Measurements from ENCODE around the gene MAP1LC3B.
"Not testable (repeated sequence)": the region's sequence is repeated elsewhere in the genome, so short reads cannot be mapped to it uniquely, and the experiment has no call there.

Gene MAP1LC3B

GRCh38 chr16:87360862-87361610 lies 31.1 kb upstream of the MAP1LC3B start:
- H3K4me3 ChIP-seq (replicated peaks; ENCODE audit: insufficient read depth, low read length) = no peak overlapping the region
- DNase-seq (ENCODE audit: low read depth in 1 of 2, low spot score in 1 of 2) = no peak
- no peaks in the 10 kb centered on the region for H3K27me3 ChIP-seq (ENCODE audit: insufficient read depth, poor library complexity, severe bottlenecking)
- TF ChIP-seq CTCF (IDR thresholded peaks at IDR 0.05; ENCODE audit: insufficient read depth, low read length) = no peak
- TF ChIP-seq SPI1 (IDR thresholded peaks at IDR 0.05; ENCODE audit: borderline replicate concordance, low read depth) = no peak
- TF ChIP-seq REST (IDR thresholded peaks at IDR 0.05; ENCODE audit: insufficient replicate concordance, low read depth) = no peak
- no peak for TF ChIP-seq GABPA (IDR thresholded peaks at IDR 0.05; ENCODE audit: low read depth)
- TF ChIP-seq POLR2AphosphoS5 (IDR thresholded peaks at IDR 0.05; ENCODE audit: low read depth) = no peak
- H3K27ac ChIP-seq (replicated peaks) = no peak overlapping the region

- H3K27me3 ChIP-seq (ENCODE audit: insufficient read depth, poor library complexity, severe bottlenecking) = no peaks in the 10 kb centered on the region
- no peak for DNase-seq (ENCODE audit: low read depth in 1 of 2, low spot score in 1 of 2)
- H3K27ac ChIP-seq (replicated peaks) = no peak overlapping the region
- TF ChIP-seq CTCF (IDR thresholded peaks at IDR 0.05; ENCODE audit: insufficient read depth, low read length) (no peak), POLR2AphosphoS5 (IDR thresholded peaks at IDR 0.05; ENCODE audit: low read depth) (no peak), REST (IDR thresholded peaks at IDR 0.05; ENCODE audit: insufficient replicate concordance, low read depth) (no peak), GABPA (IDR thresholded peaks at IDR 0.05; ENCODE audit: low read depth) (no peak), SPI1 (IDR thresholded peaks at IDR 0.05; ENCODE audit: borderline replicate concordance, low read depth) (no peak)
- no peak overlapping the region for H3K4me3 ChIP-seq (replicated peaks; ENCODE audit: insufficient read depth, low read length)
These were observed 30.1 kb upstream of the MAP1LC3B start for GRCh38 chr16:87361916-87362619.

GRCh38 chr16:87362828-87363559 lies 29.1 kb upstream of the MAP1LC3B start:
- not testable (repeated sequence) for DNase-seq (ENCODE audit: low read depth in 1 of 2, low spot score in 1 of 2); H3K27me3 ChIP-seq (ENCODE audit: insufficient read depth, poor library complexity, severe bottlenecking); H3K4me3 ChIP-seq (replicated peaks; ENCODE audit: insufficient read depth, low read length); H3K27ac ChIP-seq (replicated peaks)

Measured in HL-60 (cell line).